Natural killer cell (primary cell): ENCODE results near the gene CLASP1. TPM values are rescaled to one million over a fixed set of nuclear protein-coding genes. Genes with fewer than 3 reads are reported as not detected.

ENCODE experiments used
- ATAC-seq, 3 donors: fragments of 150-1000 bp in 2 of 3; fragments of 200-7000 bp in 1 of 3; cut with Tn5 transposase; 1 replicate in 1 of 3; 2 replicates in 2 of 3; pipeline ENCODE4 v1.10.0; 2021; ENCODE audit warnings: mild to moderate bottlenecking in 2 of 3, moderate library complexity in 2 of 3
- DNase-seq, 2 donors: peaks; one replicate each; pipeline versions ENCODE4 v3.0.0 to v3.0.0-alpha.2; 2013 to 2021; ENCODE audit warnings: mixed read lengths in 1 of 2
- H3K27ac ChIP-seq: one replicate; pipeline ENCODE4 v1.5.1; 2013; ENCODE audit warnings: mild to moderate bottlenecking, low read length
- H3K27me3 ChIP-seq: one replicate; pipeline ENCODE4 v1.6.1; 2013; ENCODE audit warnings: low read length; ENCODE audit not compliant: control insufficient read depth, insufficient read depth
- H3K36me3 ChIP-seq: one replicate; pipeline ENCODE4 v1.6.1; 2013; ENCODE audit warnings: low read length; ENCODE audit not compliant: control insufficient read depth, insufficient read depth
- H3K4me1 ChIP-seq: one replicate; pipeline ENCODE4 v1.6.1; 2013; ENCODE audit warnings: low read length; ENCODE audit not compliant: control insufficient read depth, insufficient read depth
- H3K4me3 ChIP-seq: one replicate; pipeline ENCODE4 v1.5.1; 2013; ENCODE audit warnings: low read length
- H3K9me3 ChIP-seq: one replicate; pipeline ENCODE4 v1.6.1; 2013; ENCODE audit warnings: low read length; ENCODE audit not compliant: control insufficient read depth, insufficient read depth
- H3K27ac Mint-ChIP-seq, 2 donors: one replicate each; pipeline ENCODE4 v1.8.0; 2022; ENCODE audit warnings: mild to moderate bottlenecking in 2 of 2, mixed read lengths in 2 of 2, moderate library complexity in 1 of 2
- H3K27me3 Mint-ChIP-seq, 2 donors: one replicate each; pipeline ENCODE4 v1.8.0; 2022; ENCODE audit warnings: low read depth in 2 of 2, mixed read lengths in 2 of 2
- H3K36me3 Mint-ChIP-seq: one replicate; pipeline ENCODE4 v1.8.0; 2022; ENCODE audit warnings: mixed read lengths
- H3K4me1 Mint-ChIP-seq, 2 donors: one replicate each; pipeline ENCODE4 v1.8.0; 2022; ENCODE audit warnings: mixed read lengths in 2 of 2
- H3K4me3 Mint-ChIP-seq: one replicate; pipeline ENCODE4 v1.8.0; 2022; ENCODE audit warnings: mild to moderate bottlenecking, moderate library complexity, mixed read lengths
- H3K9me3 Mint-ChIP-seq, 2 donors: one replicate each; pipeline ENCODE4 v1.8.0; 2022; ENCODE audit warnings: mixed read lengths in 2 of 2
- CTCF ChIP-seq: fragments of 200-600 bp; IDR thresholded peaks from one replicate; pipeline ENCODE4 v1.8.0; 2022; ENCODE audit warnings: antibody characterized with exemption
- WGBS: methylation state at CpG from one replicate; pipeline ENCODE4 v1.1.7; 2013; ENCODE audit warnings: missing lambda C conversion rate; ENCODE audit not compliant: insufficient coverage; 5-methylcytosine and 5-hydroxymethylcytosine counted together
- intact Hi-C: fragments of 100-400 bp; cut with micrococcal nuclease; formaldehyde crosslinking; loops from one replicate; pipeline ENCODE4 v1.14.2; 2022
- total RNA-seq, 4 donors: library from RNA; stranded (reverse); fragments of 120-200 nt in 1 of 4; gene quantifications; one replicate each; pipeline versions ENCODE4 v1.2.3 to v1.2.4, GENCODE V29; 2013 to 2022

CLASP1 gene
- total RNA-seq, 3 donors from 2014 or later (not counting 1 experiment from before 2014, with no cell fraction given), result 125 to 142 (median 127) TPM

GRCh38 chr2:121435790-121436189, 213.5 kb downstream of the CLASP1 start:
- Mint-ChIP-seq H3K27ac (peak overlapping the region in 1 of 2 donors; percentile 27), H3K27me3 (no peaks in the 10 kb centered on the region), H3K4me3 (no peak overlapping the region), H3K36me3 (peaks cover 6% of the 10 kb centered on the region), H3K4me1 (no peaks in the 10 kb centered on the region), H3K9me3 (no peaks in the 10 kb centered on the region)
- intact Hi-C loops, result no loop called here
- H3K27ac ChIP-seq, result no peak overlapping the region
- no peaks in the 10 kb centered on the region for H3K27me3 ChIP-seq
- H3K36me3 ChIP-seq, result peaks cover 10% of the 10 kb centered on the region
- no peaks in the 10 kb centered on the region for H3K9me3 ChIP-seq
- 97% methylated on average over 3 of the region's 3 CpGs for WGBS
- DNase-seq (no peak), ATAC-seq (no peak)
- H3K4me3 ChIP-seq, result no peak overlapping the region
- TF ChIP-seq CTCF, result no peak
- H3K4me1 ChIP-seq, result no peaks in the 10 kb centered on the region

- Mint-ChIP-seq H3K9me3 (no peaks in the 10 kb centered on the region), H3K4me1 (no peaks in the 10 kb centered on the region), H3K27ac (peak overlapping the region in 1 of 2 donors; percentile 36), H3K36me3 (peaks cover 13% of the 10 kb centered on the region), H3K27me3 (no peaks in the 10 kb centered on the region), H3K4me3 (no peak overlapping the region)
- Histone ChIP-seq H3K27me3 (no peaks in the 10 kb centered on the region), H3K9me3 (no peaks in the 10 kb centered on the region), H3K4me1 (no peaks in the 10 kb centered on the region), H3K36me3 (peaks cover 37% of the 10 kb centered on the region), H3K27ac (no peak overlapping the region), H3K4me3 (no peak overlapping the region)
- no peak for TF ChIP-seq CTCF
- intact Hi-C loops, result no loop called here
- WGBS, result 100% methylated on average over 1 of the region's 1 CpG
- no peak for ATAC-seq
- no peak for DNase-seq
Measured at GRCh38 chr2:121431214-121431613, 218.0 kb downstream of the CLASP1 start.

GRCh38 chr2:121429927-121430520, 219.2 kb downstream of the CLASP1 start:
- H3K9me3 Mint-ChIP-seq, result no peaks in the 10 kb centered on the region
- ATAC-seq (no peak), DNase-seq (no peak)
- peaks cover 47% of the 10 kb centered on the region for H3K36me3 ChIP-seq
- intact Hi-C loops, result no loop called here
- no peaks in the 10 kb centered on the region for H3K9me3 ChIP-seq
- H3K4me3 Mint-ChIP-seq, result no peak overlapping the region
- peaks cover 13% of the 10 kb centered on the region for H3K36me3 Mint-ChIP-seq
- no peak overlapping the region for H3K4me3 ChIP-seq
- TF ChIP-seq CTCF, result no peak
- no peaks in the 10 kb centered on the region for H3K4me1 Mint-ChIP-seq
- peak overlapping the region in 1 of 2 donors; percentile 36 for H3K27ac Mint-ChIP-seq
- H3K27me3 Mint-ChIP-seq, result no peaks in the 10 kb centered on the region
- no peak overlapping the region for H3K27ac ChIP-seq
- no peaks in the 10 kb centered on the region for H3K4me1 ChIP-seq
- H3K27me3 ChIP-seq, result no peaks in the 10 kb centered on the region
- 98% methylated on average over 16 of the region's 16 CpGs for WGBS
